Muscle of arm (tissue), 12 donors: ENCODE measurements around the gene RFNG. TPM values are rescaled to one million over a fixed set of nuclear protein-coding genes. Genes with fewer than 3 reads are reported as not detected.

Experiments used
- DNase-seq: peaks from one replicate; pipeline ENCODE4 v3.0.0-alpha.2; 2013
- polyA plus RNA-seq, 12 donors: library from polyadenylated mRNA; unstranded; fragments of 120-200 nt; gene quantifications; one replicate each; pipeline ENCODE4 v1.2.1, GENCODE V29; 2013; ENCODE audit not compliant: insufficient read length in 12 of 12

RFNG gene
- polyA plus RNA-seq, 12 donors: 22.8 to 56.6 (median 30.1) TPM; not detected in 1

DNA sequence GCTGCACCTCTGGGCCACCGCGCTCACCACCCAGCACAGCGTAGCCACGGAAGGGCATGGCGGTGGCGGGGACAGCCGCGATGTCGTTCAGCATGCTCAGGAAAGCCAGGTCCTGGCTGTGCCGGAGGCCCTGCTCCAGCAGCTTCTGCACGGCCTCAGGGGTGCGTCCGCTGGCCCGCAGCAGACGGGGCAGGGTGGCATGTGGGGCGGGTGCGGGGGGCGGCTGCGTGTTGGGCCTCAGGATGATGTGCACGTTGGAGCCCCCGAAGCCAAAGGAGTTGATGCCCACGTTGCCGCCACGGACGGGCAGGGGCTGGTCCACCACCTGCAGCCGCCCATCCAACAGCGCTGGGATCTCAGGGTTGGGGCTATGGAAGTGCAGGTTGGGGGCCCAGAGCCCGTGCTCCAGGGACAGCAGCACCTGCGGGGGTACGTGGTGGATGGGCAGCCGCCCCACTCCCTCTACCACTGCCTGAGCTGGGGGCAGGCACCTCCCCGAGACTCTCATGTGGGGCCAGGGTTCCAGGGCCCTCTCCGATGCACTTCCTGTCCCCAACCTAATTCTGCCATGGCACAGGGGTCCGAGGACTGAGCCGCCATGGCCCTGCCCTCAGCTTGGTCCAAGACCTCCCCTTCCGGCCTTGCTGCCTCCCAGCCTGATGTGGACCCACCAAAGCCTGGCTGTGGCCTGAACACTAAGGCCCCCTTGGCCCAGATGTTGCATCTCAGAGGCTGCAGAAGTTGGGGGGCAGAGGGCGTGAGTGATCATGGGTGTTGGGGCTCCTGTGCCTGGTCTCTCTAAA, 39.9 kb upstream of the RFNG start:
- DNase-seq: no peak

DNA sequence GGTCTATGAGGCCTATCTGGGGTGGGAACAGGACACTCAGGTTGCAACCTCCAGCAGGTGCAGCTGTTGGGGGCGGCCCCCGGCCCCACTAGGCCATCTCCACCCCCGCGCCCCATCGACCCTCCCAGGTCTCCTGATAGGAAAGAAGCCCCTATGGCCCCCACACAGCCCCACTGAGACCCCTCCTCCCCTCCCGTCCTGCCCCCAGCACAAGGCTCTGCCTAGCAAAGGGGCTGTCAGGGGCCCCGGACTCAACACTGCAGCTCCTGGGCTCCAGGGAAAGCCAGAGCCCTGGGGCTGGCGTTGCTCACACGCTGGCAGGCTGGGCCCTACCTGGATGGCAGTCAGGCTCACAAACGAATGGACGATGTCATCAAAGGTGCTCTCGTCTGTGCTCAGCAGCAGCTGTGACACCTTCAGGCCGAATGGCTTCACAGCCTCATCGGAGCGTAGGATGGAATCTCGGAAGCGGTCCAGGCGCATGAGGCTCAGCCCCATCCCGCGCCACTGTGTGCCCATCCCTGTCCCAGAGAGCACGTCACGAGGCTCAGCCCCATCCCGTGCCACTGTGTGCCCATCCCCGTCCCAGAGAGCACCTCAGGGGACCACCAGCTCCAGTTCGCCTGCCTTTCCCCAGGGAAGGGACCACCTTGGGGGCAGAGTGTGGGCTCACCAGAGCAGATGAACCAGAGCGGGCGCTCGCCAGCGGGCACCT, 39.1 kb upstream of the RFNG start:
- no peak for DNase-seq

DNA sequence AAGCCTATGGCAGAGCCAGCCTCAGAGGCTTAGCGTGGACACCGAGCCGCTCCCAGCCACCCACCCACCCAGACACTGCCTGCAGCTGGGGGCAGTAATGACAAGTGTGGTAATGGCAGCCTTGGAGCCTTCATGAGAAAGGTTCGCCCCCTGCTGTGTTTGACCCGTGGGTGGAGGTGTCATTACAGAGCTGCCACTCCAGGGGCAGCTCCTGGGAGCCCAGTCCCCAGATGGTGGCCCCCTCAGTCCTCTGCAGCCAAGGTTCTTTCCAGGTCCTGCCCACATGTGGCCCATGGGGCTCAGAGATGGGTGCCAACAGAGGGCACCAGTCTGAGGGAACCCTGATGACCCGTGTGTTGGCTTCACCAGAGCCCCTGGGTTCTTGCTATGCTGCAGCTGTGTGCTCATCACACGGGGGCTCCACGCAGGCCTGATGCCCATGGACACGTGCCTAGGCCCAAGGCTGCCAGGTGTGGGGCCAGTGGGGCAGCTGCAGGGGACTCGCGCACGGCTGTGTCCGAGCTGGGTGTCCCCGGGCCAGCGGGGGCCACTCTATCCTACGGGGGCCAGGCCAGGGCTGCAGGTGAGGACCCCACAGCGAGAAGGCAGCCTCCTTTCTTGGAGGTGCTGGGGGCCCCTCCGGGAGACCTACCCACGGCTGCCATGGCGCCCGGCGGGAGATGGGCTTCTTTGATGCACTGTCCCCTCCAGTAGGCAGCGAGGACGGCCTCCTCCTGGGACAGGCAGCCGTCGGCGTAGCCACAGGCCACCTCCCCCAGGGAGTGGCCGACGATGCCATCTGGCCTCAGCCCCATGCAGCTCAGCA, 38.3 kb upstream of the RFNG start:
- no peak for DNase-seq

GRCh38 chr17:82088838-82089722, 37.5 kb upstream of the RFNG start:
- no peak for DNase-seq

DNA sequence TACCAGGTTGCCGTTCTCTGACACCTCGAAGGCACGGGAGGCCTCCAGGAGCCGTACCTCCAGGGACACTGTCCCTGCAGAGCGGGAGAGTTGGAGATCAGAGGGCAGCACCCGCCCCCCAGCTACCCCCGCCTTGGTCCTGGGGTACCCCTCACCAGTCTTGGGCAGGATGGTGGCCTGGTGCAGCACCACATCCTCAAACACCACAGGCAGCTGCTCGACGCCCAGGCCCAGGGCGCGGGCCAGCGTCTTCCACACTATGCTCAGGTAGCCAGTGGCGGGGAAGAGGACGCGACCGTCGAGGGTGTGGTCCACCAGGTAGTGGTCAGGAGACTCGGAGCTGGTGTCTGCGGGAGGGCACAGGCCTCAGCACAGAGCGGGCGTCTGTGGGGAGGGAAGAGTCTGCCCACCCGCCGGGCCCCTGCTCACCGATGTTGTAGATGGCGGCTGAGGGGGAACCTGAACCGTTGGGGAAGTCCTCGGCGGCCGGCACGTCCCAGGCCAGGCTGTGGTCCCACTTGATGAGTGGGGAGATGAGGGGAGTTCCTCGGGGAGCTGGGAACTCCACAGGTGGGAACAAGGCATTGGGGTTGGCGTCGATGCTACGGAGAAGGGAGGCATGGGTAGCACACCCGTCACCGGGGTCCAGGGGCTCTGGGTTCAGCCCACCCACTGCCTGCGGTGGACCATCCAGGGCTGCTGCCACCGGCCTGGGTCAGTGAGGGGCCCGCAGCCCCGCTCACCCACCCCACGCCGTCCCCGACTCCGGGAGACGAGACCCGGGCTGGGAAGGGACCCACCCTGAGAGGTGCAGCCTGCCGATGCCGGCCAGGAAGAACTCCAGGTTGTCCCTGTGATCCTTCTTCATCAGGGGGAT, 36.6 kb upstream of the RFNG start:
- DNase-seq: no peak

GRCh38 chr17:82086941-82087906, 35.6 kb upstream of the RFNG start:
- DNase-seq: no peak

DNA sequence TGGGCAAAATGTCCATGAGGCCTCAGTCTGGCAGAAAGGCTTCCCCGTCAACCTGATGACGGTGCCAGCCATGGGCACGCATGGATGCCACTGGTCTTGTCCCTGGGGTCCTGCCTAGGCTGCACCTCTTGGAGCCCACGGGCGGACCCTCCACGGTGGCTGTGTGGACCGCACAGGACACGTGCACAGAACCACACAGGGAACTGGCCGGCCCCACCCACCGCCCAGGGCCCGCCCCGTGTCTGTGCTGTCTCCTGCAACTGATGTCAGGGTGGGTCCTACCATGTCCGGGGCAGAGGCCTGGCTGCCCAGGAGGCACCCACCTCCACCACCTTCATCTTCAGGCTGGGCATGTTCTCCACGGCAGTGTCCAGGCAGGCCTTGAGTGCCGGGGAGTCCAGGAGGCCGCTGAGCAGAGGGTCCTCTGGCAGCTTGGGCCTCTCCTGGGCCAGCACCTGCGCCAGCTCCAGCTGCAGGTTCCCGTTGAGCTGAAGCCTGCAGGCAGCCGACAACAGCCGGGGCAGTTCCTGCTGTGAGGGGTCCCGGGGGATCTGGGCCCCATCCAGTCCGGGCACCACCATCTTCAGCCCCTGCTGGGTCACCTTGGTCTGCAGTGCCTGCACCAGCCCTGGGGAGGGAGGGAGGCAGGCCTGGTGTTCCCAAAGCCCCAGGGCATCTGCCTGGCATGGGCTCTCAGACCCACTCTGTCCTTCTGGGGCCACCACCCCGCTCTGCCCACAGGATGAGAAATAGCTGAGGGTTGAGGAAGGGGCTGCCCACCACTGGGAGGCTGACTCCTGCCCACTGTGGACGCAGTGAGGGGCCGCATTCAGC, 34.5 kb upstream of the RFNG start:
- no peak for DNase-seq

GRCh38 chr17:82085031-82085861, 33.6 kb upstream of the RFNG start:
- DNase-seq: no peak

DNA sequence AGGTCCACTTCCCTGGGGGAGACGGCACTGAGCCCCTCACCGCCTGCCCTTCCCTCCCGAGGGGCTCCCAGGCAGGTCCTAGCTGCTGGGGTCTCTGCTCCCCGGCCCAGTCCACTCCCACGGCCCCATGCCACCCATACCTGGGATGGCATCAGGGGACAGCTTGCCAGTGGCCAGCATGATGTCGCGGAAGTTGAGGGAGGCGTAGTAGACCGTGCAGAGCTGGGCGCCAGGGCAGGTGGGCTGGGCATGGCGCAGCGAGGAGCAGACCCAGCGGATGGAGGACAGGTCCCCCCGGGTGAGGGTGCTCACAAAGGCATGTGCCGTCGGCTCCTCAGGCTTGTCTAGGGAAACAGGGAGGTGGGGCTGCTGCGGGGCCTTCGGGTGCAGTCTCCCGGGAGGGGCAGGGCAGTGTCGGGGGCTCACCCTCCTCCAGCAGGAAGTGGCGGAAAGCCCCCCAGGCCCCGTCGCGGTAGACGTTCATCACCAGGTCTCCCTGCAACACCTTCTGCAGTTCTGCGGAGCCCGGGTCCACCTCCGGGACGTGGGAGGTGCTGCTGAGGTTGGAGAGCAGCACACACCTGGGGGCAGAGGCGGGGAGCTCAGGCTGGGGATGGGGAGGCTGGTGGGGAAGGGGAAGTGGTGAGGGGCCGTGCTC, 32.9 kb upstream of the RFNG start:
- no peak for DNase-seq

DNA sequence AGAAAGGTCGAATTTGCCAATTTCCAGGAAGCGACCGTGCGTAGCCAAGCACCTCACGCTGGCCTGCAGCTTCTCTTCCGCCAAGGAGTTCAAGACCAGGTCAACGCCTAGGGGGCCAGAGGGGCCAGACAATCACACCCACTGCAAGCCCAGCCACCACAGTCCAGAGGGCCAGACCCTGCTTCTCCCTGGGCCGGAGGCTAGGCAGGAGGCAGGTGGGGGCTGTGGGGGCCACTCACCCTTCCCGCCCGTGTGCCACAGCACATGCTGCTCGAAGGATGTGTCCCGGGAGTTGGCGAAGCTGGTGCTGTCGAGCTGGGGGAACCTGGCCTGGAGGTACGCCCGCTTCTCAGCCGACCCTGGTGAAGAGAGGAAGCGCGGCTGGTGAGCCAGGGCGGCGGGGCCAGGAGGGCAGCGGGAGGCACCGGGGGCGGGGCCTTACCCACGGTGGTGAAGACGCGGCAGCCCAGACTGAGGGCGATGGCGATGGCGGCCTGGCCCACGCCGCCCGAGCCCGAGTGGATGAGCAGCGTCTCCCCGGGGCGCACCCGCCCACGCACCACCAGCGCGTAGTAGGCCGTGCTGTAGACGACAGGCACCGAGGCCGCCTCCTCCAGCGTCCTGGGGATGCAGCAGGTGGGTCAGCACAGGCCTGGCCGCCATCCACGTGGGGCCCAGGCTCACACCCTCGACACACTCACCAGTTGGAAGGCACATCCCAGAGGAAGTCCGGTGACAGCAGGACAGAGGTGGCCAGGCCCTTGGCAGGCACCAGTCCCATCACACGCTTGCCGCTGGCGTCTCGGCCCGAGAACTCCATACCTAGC, 32.1 kb upstream of the RFNG start:
- no peak for DNase-seq

GRCh38 chr17:82083009-82083408, 31.4 kb upstream of the RFNG start:
- no peak for DNase-seq

GRCh38 chr17:82082456-82082855, 30.8 kb upstream of the RFNG start:
- no peak for DNase-seq

GRCh38 chr17:82081966-82082365, 30.4 kb upstream of the RFNG start:
- DNase-seq: no peak

DNA sequence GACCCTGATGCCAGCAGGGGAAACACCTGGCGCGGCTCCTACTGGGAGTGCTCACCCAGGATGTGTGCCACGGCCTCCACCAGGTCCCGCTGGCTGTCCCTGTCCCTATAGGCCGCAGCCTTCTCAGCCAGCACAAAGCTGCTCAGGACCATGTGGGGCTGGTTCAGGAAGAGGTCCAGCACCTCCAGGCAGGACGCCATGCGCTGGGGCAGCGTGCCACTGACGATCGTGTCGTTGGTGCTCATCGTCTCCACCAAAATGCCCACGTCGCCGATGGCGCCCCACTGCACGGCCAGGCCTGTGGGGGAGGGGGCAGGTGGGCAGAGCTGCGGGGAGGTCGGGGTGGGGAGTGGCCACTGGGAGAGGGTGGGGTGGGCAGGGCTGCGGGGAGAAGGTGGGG, 29.9 kb upstream of the RFNG start:
- no peak for DNase-seq

DNA sequence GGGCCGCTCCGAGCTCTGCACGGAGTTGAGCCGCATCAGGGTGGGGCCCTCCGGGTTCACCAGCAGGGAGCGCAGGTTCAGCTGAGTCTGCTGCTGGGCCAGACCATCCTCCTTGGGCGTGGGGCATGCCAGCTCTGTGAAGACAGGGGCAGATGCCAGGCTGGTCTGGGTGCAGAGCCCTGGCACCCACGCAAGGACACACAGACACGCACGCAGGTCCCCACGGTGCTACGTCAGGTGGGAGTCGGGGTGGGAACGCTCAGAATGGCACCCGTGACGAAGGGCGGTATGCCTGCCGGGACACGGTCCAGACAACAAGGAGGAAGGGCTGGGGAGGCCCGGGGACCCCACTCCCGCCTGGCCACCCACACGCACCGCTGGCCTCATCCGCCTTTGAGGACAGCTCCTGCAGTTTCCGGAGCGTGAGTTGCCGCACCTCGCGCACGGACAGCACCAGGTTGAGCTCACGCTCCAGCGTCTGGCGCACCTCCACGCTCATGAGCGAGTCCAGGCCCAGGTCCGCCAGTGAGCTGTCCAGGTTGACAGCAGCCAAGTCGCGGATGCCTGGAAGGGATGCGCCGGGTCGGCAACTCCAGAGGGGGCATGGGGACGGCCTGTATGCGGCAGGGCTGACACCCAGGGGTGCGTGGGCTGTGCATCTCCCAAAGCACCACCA, 29.3 kb upstream of the RFNG start:
- DNase-seq: no peak
